Neural crest cell (in vitro differentiated cells): ENCODE results near the gene PPP2R5D. TPM values are rescaled to one million over a fixed set of nuclear protein-coding genes. Genes with fewer than 3 reads are reported as not detected.

ENCODE experiments used
- DNase-seq: peaks from one replicate; pipeline ENCODE4 v3.0.0; 2021; ENCODE audit warnings: low read depth, mixed read lengths, low spot score
- H3K27ac Mint-ChIP-seq: one replicate; pipeline ENCODE4 v1.8.0; 2021; ENCODE audit warnings: mild to moderate bottlenecking, mixed read lengths; ENCODE audit not compliant: unreplicated experiment
- H3K27me3 Mint-ChIP-seq: 2 replicates; pipeline ENCODE4 v1.8.0; 2021; ENCODE audit warnings: low read depth, mild to moderate bottlenecking, mixed read lengths
- H3K36me3 Mint-ChIP-seq: 2 replicates; pipeline ENCODE4 v1.8.0; 2021; ENCODE audit warnings: low read depth, mild to moderate bottlenecking, mixed read lengths
- H3K4me1 Mint-ChIP-seq: 2 replicates; pipeline ENCODE4 v1.8.0; 2021; ENCODE audit warnings: mixed read lengths
- H3K4me3 Mint-ChIP-seq: one replicate; pipeline ENCODE4 v1.8.0; 2021; ENCODE audit warnings: mild to moderate bottlenecking, mixed read lengths
- H3K9me3 Mint-ChIP-seq: 2 replicates; pipeline ENCODE4 v1.8.0; 2021; ENCODE audit warnings: mixed read lengths
- total RNA-seq: library from RNA; stranded (reverse); gene quantifications from 2 replicates; pipeline ENCODE4 v1.2.1, GENCODE V29; 2021
- TF ChIP-seq, protein P1 (sequence below): fragments of 200-600 bp; sonication (generic); conservative IDR thresholded peaks from 2 replicates; pipeline ENCODE4 v1.5.0; 2021; ENCODE audit warnings: antibody characterized with exemption, mild to moderate bottlenecking

PPP2R5D gene
- total RNA-seq, 1 donor from 2014 or later: 67.5 TPM

DNA sequence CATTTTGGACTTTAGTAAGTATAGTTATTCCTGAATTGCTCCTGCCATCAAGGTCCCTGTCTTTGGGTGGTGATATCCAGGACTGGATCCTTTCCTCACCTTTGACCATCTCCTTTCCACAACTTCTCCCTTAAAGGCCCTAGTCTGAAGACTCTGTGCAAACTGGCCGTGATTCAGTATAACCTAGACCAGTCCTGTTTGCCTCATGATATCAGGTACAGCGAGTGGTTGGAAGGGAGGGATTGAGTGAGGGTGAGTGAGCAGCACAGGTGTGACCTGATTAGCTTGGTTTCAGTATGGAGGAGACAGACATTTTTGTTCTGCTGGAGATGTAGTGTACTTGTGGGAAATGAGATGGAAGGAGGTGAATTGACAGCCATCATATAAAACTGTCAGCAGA lies 34.8 kb downstream of the PPP2R5D start:
- peak overlapping the region; percentile 95 for H3K4me3 Mint-ChIP-seq

DNA sequence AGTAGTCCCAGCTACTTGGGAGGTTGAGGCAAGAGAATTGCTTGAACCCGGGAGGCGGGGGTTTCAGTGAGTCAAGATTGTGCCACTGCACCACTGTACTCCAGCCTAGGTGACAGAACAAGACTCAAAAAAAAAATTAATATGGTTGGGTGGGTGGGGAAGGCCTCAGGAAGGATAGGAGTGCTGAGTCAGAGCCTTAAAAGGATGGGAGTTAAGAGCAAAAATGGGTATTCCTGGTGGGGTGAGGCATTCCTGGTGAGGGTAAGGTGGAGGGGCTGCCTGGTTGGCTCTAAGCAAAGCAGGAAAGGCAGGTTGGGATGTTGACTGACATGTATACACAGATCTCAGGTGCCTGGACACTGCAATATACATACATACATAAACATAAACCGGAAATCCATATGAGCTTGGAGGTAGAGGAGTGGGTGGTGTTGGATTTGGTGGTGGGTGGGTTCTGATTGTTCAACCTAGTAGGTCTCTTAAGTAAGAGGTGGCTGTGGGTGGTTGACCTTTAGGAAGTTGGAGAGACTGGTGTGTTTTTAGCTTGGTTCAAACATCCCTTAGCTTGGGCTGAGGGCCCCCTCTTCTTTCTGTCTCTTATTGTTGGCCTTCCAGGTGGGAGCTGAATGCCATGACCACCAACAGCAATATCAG lies 35.8 kb downstream of the PPP2R5D start:
- Mint-ChIP-seq H3K4me1 (peaks cover 4% of the 10 kb centered on the region), H3K27me3 (no peaks in the 10 kb centered on the region), H3K27ac (no peak overlapping the region), H3K4me3 (peak overlapping the region; percentile 95), H3K36me3 (peaks cover 11% of the 10 kb centered on the region), H3K9me3 (no peaks in the 10 kb centered on the region)
- no peak for DNase-seq
- TF ChIP-seq, protein P1, sequence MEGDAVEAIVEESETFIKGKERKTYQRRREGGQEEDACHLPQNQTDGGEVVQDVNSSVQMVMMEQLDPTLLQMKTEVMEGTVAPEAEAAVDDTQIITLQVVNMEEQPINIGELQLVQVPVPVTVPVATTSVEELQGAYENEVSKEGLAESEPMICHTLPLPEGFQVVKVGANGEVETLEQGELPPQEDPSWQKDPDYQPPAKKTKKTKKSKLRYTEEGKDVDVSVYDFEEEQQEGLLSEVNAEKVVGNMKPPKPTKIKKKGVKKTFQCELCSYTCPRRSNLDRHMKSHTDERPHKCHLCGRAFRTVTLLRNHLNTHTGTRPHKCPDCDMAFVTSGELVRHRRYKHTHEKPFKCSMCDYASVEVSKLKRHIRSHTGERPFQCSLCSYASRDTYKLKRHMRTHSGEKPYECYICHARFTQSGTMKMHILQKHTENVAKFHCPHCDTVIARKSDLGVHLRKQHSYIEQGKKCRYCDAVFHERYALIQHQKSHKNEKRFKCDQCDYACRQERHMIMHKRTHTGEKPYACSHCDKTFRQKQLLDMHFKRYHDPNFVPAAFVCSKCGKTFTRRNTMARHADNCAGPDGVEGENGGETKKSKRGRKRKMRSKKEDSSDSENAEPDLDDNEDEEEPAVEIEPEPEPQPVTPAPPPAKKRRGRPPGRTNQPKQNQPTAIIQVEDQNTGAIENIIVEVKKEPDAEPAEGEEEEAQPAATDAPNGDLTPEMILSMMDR: no peak

More for the DNA sequence above, 34.8 kb downstream of the PPP2R5D start:
- H3K9me3 Mint-ChIP-seq: no peaks in the 10 kb centered on the region
- no peaks in the 10 kb centered on the region for H3K27me3 Mint-ChIP-seq
- peak overlapping the region; percentile 41 for H3K27ac Mint-ChIP-seq
- DNase-seq: no peak
- H3K36me3 Mint-ChIP-seq: peaks cover 4% of the 10 kb centered on the region
- TF ChIP-seq, protein P1: no peak
- peaks cover 14% of the 10 kb centered on the region for H3K4me1 Mint-ChIP-seq

- DNase-seq: no peak
- Mint-ChIP-seq H3K4me3 (peak overlapping the region; percentile 95), H3K27ac (no peak overlapping the region), H3K27me3 (no peaks in the 10 kb centered on the region), H3K36me3 (peaks cover 13% of the 10 kb centered on the region), H3K9me3 (no peaks in the 10 kb centered on the region), H3K4me1 (peaks cover 4% of the 10 kb centered on the region)
- TF ChIP-seq, protein P1: no peak
Observed at GRCh38 chr6:43020847-43021246, 36.5 kb downstream of the PPP2R5D start.

GRCh38 chr6:43021270-43022047 lies 37.1 kb downstream of the PPP2R5D start, which contains the start of gene RRP36:
TSS of gene RRP36 (plus strand) at chr6:43021623. CDS start at chr6:43021655, 32 bp downstream.
- H3K36me3 Mint-ChIP-seq: peaks cover 16% of the 10 kb centered on the region
- peak within 1 kb of the TSS; percentile 95 for H3K4me3 Mint-ChIP-seq
- no peaks in the 10 kb centered on the region for H3K9me3 Mint-ChIP-seq
- TF ChIP-seq, protein P1: no peak
- peak; percentile 64 for DNase-seq
- no peaks in the 10 kb centered on the region for H3K27me3 Mint-ChIP-seq
- peak within 1 kb of the TSS; percentile 97 for H3K27ac Mint-ChIP-seq
- H3K4me1 Mint-ChIP-seq: peaks cover 4% of the 10 kb centered on the region

- Mint-ChIP-seq H3K9me3 (no peaks in the 10 kb centered on the region), H3K4me3 (peak overlapping the region; percentile 75), H3K27ac (no peak overlapping the region), H3K36me3 (peaks cover 20% of the 10 kb centered on the region), H3K27me3 (no peaks in the 10 kb centered on the region), H3K4me1 (peaks cover 8% of the 10 kb centered on the region)
- no peak for DNase-seq
- TF ChIP-seq, protein P1: no peak
Observed at GRCh38 chr6:43024436-43024835, 40.1 kb downstream of the PPP2R5D start.
